ES-I3 (cell line): ENCODE results near the gene SAPCD2.
"Not testable (repeated sequence)": the region's sequence is repeated elsewhere in the genome, so short reads cannot be mapped to it uniquely, and the experiment has no call there.

Experiments
- H3K36me3 ChIP-seq: 2 replicates; pipeline ENCODE4 v1.6.1; 2013; ENCODE audit warnings: mild to moderate bottlenecking, low read length, control low read depth, moderate library complexity; ENCODE audit not compliant: insufficient read depth
- H3K4me1 ChIP-seq: 2 replicates; pipeline ENCODE4 v1.6.1; 2013; ENCODE audit warnings: mild to moderate bottlenecking, control low read depth, low read length; ENCODE audit not compliant: insufficient read depth
- H3K9ac ChIP-seq: 2 replicates; pipeline ENCODE4 v1.6.1; 2013; ENCODE audit warnings: low read depth, mild to moderate bottlenecking, low read length, moderate library complexity
- H3K9me3 ChIP-seq: 2 replicates; pipeline ENCODE4 v1.6.1; 2013; ENCODE audit warnings: mild to moderate bottlenecking, low read length, moderate library complexity; ENCODE audit not compliant: control insufficient read depth, insufficient read depth

Gene SAPCD2

DNA sequence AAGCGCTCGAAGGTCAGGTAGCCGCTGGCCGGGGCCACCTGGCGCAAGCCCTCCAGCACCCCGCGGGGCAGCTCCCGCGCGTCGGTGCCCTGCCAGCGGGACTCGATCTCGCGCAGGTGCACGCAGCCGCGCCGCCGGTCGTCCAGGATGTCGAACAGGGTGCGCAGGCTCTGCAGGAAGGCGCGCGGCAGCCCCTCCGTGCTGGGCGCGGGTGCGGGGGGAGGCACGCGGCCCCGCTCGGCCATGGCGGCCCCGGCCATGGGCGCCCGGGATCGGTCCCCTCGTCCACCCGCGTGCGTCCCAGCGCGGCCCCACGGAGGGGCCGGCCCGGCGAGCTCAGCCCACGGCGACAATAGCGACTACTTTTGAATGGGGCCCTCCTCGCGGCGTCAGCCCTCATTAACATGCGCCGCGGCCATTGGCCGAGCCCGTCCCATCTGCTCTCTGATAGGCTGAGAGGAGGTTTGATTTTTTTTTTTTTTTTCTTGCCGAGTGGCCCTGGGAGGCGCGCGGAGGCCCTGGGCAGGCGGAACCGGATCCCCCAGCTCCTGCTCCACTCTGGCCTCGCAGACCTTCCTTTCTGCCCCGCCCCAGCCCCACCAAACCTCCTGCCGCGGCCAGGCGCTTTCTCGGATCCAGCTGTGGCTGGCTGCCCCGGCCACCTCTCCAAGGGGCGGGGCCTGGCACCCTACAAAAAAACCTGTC is at the start of gene SAPCD2:
SAPCD2 (minus strand) TSS at position 357 of the 705 bp plus-strand sequence; CDS start at position 260, 97 bp downstream.
- no peaks in the 10 kb centered on the region for H3K36me3 ChIP-seq
- H3K9me3 ChIP-seq: no peaks in the 10 kb centered on the region
- peak within 1 kb of the TSS; percentile 76 for H3K9ac ChIP-seq
- H3K4me1 ChIP-seq: peaks cover 12% of the 10 kb centered on the region

DNA sequence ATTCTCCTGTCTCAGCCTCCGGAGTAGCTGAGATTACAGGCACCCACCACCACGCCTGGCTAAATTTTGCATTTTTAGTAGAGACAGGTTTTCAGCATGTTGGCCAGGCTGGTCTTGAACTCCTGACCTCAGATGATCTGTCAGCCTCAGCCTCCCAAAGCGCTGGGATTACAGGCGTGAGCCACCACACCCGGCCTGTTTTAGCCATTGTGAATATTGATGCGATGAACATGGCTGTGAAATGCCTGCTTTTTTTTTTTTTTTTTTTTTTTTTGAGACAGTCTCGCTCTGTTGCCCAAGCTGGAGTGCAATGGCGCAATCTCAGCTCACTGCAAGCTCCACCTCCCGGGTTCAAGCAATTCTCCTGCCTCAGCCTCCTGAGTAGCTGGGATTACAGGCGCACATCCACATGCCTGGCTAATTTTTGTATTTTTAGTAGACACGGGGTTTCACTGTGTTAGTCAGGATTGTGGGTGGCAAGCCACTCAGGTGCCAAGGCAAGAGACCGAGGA is 47.8 kb upstream of the SAPCD2 start:
- H3K9ac ChIP-seq, H3K9me3 ChIP-seq, H3K36me3 ChIP-seq, H3K4me1 ChIP-seq: not testable (repeated sequence)

DNA sequence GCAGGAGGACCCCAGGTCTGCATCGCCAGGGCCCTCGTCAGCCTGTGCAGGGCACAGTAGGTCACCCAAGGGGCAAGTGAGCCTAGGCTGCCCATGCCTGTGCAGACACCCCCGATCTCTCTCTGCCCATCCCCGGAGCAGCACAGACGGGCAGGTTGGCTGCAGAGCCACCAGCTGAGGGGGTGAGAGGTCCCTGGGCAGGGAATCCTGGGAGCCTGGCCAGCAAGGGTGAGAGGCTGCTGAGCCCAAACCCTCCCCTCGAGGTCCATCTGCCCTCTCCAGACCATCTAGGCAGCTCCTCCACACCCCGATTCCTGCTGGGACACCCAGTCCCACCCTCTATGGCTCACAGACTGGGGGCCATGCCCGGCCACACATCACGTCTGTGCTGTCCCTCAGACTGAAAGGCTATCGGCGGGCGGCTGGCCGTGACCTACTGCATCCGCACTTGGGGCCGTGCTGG is 46.9 kb upstream of the SAPCD2 start:
- H3K9me3 ChIP-seq: no peaks in the 10 kb centered on the region
- no peak overlapping the region for H3K9ac ChIP-seq
- H3K36me3 ChIP-seq: no peaks in the 10 kb centered on the region
- no peaks in the 10 kb centered on the region for H3K4me1 ChIP-seq

- Histone ChIP-seq H3K9me3 (no peaks in the 10 kb centered on the region), H3K9ac (no peak overlapping the region), H3K4me1 (no peaks in the 10 kb centered on the region), H3K36me3 (no peaks in the 10 kb centered on the region)
Measured at GRCh38 chr9:137116728-137117127, 46.4 kb upstream of the SAPCD2 start.

DNA sequence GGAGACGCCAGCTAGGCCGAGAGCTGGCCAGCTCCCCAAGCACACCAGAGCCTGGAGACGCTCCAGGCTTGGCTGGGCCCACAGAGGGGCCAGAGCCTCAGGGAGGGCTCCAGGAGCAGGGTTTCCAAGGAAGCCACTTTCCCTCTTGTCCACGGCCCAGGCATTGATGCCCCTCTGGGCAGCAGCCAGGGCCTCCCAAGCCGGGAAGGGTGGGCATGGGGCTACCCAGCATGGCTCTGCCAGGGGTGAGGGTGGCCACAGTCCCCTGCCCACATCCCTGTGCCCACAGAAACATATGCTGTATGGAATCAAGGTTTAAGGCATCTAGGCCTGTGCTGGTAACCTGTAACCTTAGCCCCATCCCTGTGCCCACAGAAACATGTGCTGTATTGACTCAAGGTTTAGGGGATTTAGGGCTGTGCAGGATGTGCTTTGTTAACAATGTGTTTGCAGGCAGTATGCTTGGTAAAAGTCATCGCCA is 45.7 kb upstream of the SAPCD2 start:
- Histone ChIP-seq H3K9ac (no peak overlapping the region), H3K36me3 (no peaks in the 10 kb centered on the region), H3K4me1 (no peaks in the 10 kb centered on the region), H3K9me3 (no peaks in the 10 kb centered on the region)

GRCh38 chr9:137115394-137116026 is 45.2 kb upstream of the SAPCD2 start:
- no peaks in the 10 kb centered on the region for H3K4me1 ChIP-seq

GRCh38 chr9:137114613-137115393 is 44.4 kb upstream of the SAPCD2 start, which contains the start of gene DPP7:
Gene DPP7, minus strand, starts transcription at chr9:137114733. Its CDS starts 20 bp downstream, at chr9:137114713.
- H3K9me3 ChIP-seq: no peaks in the 10 kb centered on the region
- no peaks in the 10 kb centered on the region for H3K4me1 ChIP-seq
- H3K36me3 ChIP-seq: no peaks in the 10 kb centered on the region
- peak within 1 kb of the TSS; percentile 47; the same call in 1 of the 2 replicates for H3K9ac ChIP-seq

More at GRCh38 chr9:137115394-137116026, 45.2 kb upstream of the SAPCD2 start:
- Histone ChIP-seq H3K36me3 (no peaks in the 10 kb centered on the region), H3K9ac (no peak overlapping the region), H3K9me3 (no peaks in the 10 kb centered on the region)

GRCh38 chr9:137114220-137114612 is 43.9 kb upstream of the SAPCD2 start:
- Histone ChIP-seq H3K9me3 (no peaks in the 10 kb centered on the region), H3K36me3 (no peaks in the 10 kb centered on the region), H3K4me1 (no peaks in the 10 kb centered on the region), H3K9ac (peak overlapping the region; percentile 47; the same call in 1 of the 2 replicates)

GRCh38 chr9:137113385-137114159 is 43.2 kb upstream of the SAPCD2 start:
- Histone ChIP-seq H3K9me3 (no peaks in the 10 kb centered on the region), H3K4me1 (no peaks in the 10 kb centered on the region), H3K36me3 (no peaks in the 10 kb centered on the region), H3K9ac (no peak overlapping the region)

- Histone ChIP-seq H3K36me3 (no peaks in the 10 kb centered on the region), H3K9me3 (no peaks in the 10 kb centered on the region), H3K4me1 (no peaks in the 10 kb centered on the region), H3K9ac (no peak overlapping the region)
Measured at GRCh38 chr9:137112564-137113384, 42.4 kb upstream of the SAPCD2 start.

GRCh38 chr9:137111788-137112563 is 41.6 kb upstream of the SAPCD2 start:
- H3K4me1 ChIP-seq: no peaks in the 10 kb centered on the region
- H3K9me3 ChIP-seq: no peaks in the 10 kb centered on the region
- H3K36me3 ChIP-seq: no peaks in the 10 kb centered on the region
- no peak overlapping the region for H3K9ac ChIP-seq

- Histone ChIP-seq H3K9me3 (no peaks in the 10 kb centered on the region), H3K9ac (no peak overlapping the region), H3K36me3 (no peaks in the 10 kb centered on the region), H3K4me1 (no peaks in the 10 kb centered on the region)
Measured at GRCh38 chr9:137110911-137111787, 40.8 kb upstream of the SAPCD2 start.
